Measurements from ENCODE around the gene TCP1.

- TF ChIP-seq, protein P1, sequence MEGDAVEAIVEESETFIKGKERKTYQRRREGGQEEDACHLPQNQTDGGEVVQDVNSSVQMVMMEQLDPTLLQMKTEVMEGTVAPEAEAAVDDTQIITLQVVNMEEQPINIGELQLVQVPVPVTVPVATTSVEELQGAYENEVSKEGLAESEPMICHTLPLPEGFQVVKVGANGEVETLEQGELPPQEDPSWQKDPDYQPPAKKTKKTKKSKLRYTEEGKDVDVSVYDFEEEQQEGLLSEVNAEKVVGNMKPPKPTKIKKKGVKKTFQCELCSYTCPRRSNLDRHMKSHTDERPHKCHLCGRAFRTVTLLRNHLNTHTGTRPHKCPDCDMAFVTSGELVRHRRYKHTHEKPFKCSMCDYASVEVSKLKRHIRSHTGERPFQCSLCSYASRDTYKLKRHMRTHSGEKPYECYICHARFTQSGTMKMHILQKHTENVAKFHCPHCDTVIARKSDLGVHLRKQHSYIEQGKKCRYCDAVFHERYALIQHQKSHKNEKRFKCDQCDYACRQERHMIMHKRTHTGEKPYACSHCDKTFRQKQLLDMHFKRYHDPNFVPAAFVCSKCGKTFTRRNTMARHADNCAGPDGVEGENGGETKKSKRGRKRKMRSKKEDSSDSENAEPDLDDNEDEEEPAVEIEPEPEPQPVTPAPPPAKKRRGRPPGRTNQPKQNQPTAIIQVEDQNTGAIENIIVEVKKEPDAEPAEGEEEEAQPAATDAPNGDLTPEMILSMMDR (IDR thresholded peaks at IDR 0.05) = no peak
- TF ChIP-seq POLR2A (IDR thresholded peaks at IDR 0.05) = no peak
These were observed 16.1 kb upstream of the TCP1 start for GRCh38 chr6:159805440-159806020.
